Uterus (tissue), 2 donors: Measurements from ENCODE around the gene RABL2B.

Experiments used
- POLR2A ChIP-seq, 2 donors: fragments of 450-650 bp; IDR thresholded peaks; one replicate each; pipeline ENCODE4 v1.6.1; 2016; ENCODE audit warnings: antibody characterized with exemption in 2 of 2, mild to moderate bottlenecking in 1 of 2, moderate library complexity in 1 of 2
- TF ChIP-seq, protein P1 (sequence below), 4 experiments: fragments of 200-600 bp in 2 of 4; fragments of 450-650 bp in 2 of 4; sonication (generic) in 2 of 4; IDR thresholded peaks; one replicate each; pipeline ENCODE4 v1.5.1; 2016 to 2019; ENCODE audit warnings: antibody characterized with exemption in 4 of 4, mild to moderate bottlenecking in 2 of 4, moderate library complexity in 1 of 4

DNA sequence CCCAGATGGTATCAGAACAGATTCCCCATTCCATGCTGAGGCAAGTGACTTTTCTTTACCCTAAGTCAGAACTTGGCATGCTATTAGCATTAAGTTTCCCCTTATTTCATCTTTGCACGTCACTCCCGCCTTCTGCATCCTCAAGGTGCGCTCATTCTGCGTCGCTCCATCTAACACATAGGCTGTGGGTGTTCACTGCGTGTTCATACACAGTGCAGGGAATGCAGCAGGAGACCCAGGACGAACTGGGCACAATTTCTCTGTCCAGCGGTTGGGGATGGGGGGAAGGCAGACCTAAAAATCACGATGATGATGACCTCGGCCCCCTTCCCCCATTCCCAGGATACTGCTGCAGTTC is 65.1 kb downstream of the RABL2B start:
- TF ChIP-seq, protein P1, sequence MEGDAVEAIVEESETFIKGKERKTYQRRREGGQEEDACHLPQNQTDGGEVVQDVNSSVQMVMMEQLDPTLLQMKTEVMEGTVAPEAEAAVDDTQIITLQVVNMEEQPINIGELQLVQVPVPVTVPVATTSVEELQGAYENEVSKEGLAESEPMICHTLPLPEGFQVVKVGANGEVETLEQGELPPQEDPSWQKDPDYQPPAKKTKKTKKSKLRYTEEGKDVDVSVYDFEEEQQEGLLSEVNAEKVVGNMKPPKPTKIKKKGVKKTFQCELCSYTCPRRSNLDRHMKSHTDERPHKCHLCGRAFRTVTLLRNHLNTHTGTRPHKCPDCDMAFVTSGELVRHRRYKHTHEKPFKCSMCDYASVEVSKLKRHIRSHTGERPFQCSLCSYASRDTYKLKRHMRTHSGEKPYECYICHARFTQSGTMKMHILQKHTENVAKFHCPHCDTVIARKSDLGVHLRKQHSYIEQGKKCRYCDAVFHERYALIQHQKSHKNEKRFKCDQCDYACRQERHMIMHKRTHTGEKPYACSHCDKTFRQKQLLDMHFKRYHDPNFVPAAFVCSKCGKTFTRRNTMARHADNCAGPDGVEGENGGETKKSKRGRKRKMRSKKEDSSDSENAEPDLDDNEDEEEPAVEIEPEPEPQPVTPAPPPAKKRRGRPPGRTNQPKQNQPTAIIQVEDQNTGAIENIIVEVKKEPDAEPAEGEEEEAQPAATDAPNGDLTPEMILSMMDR (IDR thresholded peaks at IDR 0.05): no peak
- TF ChIP-seq POLR2A (IDR thresholded peaks at IDR 0.05): no peak
